GM12875 (cell line): Measurements from ENCODE around the gene CCN6.

ENCODE experiments used
- H3K4me3 ChIP-seq: one replicate; pipeline ENCODE4 v1.5.1; 2011; ENCODE audit warnings: low read depth, low read length, control low read depth
- TF ChIP-seq, protein P1 (sequence below): IDR thresholded peaks from 2 replicates; pipeline ENCODE4 v1.5.1; 2011; ENCODE audit warnings: low read depth, mild to moderate bottlenecking, control low read depth, inconsistent platforms, low read length, moderate library complexity, borderline replicate concordance; ENCODE audit not compliant: insufficient read depth

Gene CCN6

DNA sequence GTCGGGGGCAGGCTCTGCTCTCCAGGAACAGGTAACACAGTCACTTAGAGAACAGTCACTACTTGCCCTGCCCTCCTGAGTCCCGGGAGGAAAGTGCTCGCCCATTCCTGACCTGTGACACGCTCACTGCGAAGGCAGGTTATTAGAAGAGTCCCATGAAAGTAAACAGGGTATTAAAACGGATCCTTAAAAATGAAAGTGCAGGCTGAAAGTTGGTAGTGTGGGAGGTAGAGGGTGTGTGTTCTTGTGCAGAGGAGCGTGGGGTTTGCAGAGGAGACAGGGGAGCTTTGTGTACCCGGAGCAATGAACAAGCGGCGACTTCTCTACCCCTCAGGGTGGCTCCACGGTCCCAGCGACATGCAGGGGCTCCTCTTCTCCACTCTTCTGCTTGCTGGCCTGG, at the start of gene CCN6:
CCN6 (plus strand) TSS at position 104 of the 400 bp plus-strand sequence; CDS start at position 358, 254 bp downstream.
- TF ChIP-seq, protein P1, sequence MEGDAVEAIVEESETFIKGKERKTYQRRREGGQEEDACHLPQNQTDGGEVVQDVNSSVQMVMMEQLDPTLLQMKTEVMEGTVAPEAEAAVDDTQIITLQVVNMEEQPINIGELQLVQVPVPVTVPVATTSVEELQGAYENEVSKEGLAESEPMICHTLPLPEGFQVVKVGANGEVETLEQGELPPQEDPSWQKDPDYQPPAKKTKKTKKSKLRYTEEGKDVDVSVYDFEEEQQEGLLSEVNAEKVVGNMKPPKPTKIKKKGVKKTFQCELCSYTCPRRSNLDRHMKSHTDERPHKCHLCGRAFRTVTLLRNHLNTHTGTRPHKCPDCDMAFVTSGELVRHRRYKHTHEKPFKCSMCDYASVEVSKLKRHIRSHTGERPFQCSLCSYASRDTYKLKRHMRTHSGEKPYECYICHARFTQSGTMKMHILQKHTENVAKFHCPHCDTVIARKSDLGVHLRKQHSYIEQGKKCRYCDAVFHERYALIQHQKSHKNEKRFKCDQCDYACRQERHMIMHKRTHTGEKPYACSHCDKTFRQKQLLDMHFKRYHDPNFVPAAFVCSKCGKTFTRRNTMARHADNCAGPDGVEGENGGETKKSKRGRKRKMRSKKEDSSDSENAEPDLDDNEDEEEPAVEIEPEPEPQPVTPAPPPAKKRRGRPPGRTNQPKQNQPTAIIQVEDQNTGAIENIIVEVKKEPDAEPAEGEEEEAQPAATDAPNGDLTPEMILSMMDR: no peak
- no peak within 1 kb of the TSS for H3K4me3 ChIP-seq

DNA sequence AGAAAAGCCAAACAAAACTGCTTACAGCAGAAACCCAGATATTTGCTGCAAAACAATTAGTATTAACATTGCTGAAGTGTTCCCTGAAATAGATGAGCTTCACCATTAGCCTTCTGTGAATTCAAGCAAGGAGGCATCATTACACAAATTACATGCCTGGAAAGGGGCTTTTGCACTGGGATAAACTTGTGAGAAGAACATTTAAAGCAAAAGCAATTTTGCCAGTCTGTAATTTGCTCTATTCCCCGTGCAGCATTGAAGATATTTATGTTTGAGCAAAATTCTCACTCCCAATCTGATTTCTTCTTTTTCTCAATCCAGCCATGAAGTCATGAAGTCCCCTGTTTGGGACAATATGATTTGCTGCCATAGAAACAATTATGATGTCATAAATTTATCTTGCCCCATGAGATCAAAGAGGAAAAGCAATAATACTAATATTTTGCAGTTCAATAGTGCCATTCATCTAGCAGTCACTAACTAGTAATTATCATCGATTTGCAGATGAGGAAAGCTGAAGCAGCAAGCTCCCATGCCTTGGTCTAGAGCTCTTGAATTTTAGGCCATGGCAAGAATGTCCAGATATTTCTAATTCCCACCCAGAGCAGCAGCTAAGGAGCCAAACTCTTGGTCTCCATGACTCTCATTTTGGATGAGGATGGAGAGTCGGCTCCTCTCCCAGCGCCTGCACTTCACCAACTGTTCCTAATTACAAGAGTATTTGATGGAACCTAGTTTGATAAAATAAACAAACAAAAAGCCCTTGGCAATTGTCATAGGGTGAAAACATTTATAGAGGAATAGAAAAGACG, 49.5 kb upstream of the CCN6 start:
- no peak overlapping the region for H3K4me3 ChIP-seq
- TF ChIP-seq, protein P1: no peak

DNA sequence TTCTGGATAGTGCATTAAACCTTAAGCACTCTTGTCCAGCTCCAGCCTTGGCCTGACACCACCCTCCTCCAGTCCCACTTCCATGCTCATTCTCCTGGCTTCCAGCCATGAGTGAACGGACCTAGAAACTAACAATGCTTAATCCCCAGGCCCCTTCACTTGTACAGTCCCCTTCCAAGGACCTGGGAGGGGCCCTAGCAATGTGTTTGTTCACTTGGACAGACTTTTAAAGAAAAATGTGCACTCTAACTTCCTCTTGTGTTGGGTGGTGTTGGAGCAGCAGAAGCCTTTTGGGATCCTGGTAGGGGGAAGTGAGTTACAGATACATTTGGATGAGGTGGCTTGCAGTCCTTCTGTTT, 48.9 kb upstream of the CCN6 start:
- TF ChIP-seq, protein P1: no peak
- no peak overlapping the region for H3K4me3 ChIP-seq

DNA sequence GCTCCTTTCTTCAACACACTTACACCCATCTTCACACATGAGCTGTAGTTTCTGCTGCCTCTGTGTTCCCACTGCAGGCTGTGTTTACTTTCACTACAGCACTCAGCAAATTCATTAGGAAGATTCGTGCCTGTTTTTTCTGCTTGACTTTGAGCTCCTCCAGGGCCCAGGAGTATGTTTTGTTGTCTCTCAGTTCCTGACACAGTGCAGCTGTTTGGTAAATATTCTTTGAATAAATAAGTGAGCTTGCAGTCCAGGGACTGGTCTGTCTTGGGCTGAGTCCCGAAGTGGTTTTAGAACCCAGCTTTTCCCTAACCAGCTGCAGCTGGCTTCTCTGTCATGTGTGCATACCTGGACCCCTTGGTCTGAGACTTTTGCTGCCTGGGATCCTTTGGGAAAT, 46.6 kb upstream of the CCN6 start:
- TF ChIP-seq, protein P1: no peak
- H3K4me3 ChIP-seq: no peak overlapping the region

DNA sequence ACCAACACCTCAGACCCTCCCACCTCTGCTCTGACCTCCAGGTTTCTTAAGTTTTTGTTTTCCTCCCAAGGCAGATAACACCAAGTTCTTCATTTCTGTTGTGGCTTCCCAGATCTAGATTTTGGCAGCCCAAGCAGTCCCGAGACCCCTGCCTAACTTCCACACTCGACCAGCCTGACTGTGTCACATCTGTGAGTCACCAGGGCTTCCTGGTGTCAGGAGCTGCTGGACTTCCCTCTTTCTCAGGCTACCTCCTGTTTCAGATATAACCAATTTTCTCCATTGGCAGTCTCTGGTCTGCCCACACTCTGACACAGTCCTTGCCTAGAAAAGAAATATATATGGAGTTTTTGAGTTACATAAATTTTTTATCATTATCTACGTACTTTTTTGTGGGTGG, 46.1 kb upstream of the CCN6 start:
- TF ChIP-seq, protein P1: no peak
- no peak overlapping the region for H3K4me3 ChIP-seq

DNA sequence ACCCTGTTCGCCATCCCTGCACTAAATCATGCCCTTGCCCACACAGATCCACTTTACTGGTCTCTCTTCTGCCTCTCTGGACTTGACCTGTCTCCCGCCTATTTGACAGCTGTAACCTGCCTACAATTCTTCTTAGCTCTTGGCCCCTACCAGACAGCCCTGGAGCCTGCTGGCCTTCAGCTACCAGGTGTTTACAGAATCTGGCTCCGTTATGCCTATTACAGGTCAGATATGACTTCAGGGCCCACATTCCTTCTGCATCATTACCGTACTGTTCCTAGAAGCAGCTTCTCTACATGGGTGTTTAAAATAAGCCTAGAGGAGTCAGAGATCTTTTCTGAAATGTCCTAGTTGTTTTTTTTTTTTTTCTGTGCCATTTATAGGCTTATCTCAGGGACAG, 45.4 kb upstream of the CCN6 start:
- TF ChIP-seq, protein P1: no peak
- no peak overlapping the region for H3K4me3 ChIP-seq

DNA sequence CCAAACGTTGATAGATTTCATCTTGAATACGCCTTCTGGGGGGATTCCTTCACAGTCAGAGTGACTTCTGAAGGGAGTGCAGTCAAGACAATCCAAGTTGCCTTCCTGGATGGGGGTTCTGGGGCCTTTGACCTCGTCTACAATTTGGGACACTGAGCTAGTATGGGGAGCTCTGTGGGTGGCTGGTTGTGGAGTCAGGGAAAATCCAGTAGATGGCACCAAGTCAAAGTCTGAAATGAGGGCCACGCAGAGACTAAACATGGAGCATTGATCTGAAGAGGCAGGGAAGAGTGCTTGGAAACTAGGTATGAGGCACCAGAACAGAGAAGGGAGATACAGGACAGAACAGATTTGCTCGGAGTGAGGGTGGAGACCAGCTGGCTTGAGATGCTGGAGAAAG, 43.6 kb upstream of the CCN6 start:
- TF ChIP-seq, protein P1: no peak
- H3K4me3 ChIP-seq: no peak overlapping the region
